H1 (cell line): ENCODE results near the gene MYOT. TPM values are rescaled to one million over a fixed set of nuclear protein-coding genes. Genes with fewer than 3 reads are reported as not detected.

ENCODE experiments used
- CTBP2 ChIP-seq: IDR thresholded peaks from 2 replicates; pipeline ENCODE4 v1.7.0; 2011; ENCODE audit warnings: borderline replicate concordance, mild to moderate bottlenecking, moderate library complexity, mixed read lengths, low read length; ENCODE audit not compliant: insufficient read depth, insufficient read length
- MAFK ChIP-seq: IDR thresholded peaks from 2 replicates; pipeline ENCODE4 v1.6.1; 2012; ENCODE audit warnings: low read depth, mild to moderate bottlenecking, improper control_type of control experiment, low read length
- ZNF274 ChIP-seq: IDR thresholded peaks from 2 replicates; pipeline ENCODE4 v1.7.0; 2012; ENCODE audit warnings: low read length, borderline replicate concordance; ENCODE audit errors: extremely low read depth
- polyA plus RNA-seq, 7 experiments: library from polyadenylated mRNA; depleted of rRNA in 3 of 7; stranded (reverse) in 5 of 7; unstranded in 2 of 7; fragments of >200 nt in 5 of 7; fragments of 200-250 nt in 2 of 7; gene quantifications; 1 replicate in 5 of 7; 2 replicates in 1 of 7; 4 replicates in 1 of 7; pipeline versions ENCODE4 v1.2.1 to v1.2.3, GENCODE V29; 2011 to 2013; ENCODE audit warnings: missing spikeins in 2 of 7, mixed read lengths in 2 of 7
- total RNA-seq: library from RNA; stranded (reverse); fragmentation: NEBNext Ultra II Directional; extraction: Animal tissue kit (Norgen Biotek cat#: 25700); gene quantifications from 2 replicates; pipeline ENCODE4 v1.2.1, GENCODE V29; 2021

MYOT gene
- total and polyA plus RNA-seq, 2 of the 8 experiments (the other 6 are each of a cell fraction or from before 2014, with no cell fraction given): not detected

DNA sequence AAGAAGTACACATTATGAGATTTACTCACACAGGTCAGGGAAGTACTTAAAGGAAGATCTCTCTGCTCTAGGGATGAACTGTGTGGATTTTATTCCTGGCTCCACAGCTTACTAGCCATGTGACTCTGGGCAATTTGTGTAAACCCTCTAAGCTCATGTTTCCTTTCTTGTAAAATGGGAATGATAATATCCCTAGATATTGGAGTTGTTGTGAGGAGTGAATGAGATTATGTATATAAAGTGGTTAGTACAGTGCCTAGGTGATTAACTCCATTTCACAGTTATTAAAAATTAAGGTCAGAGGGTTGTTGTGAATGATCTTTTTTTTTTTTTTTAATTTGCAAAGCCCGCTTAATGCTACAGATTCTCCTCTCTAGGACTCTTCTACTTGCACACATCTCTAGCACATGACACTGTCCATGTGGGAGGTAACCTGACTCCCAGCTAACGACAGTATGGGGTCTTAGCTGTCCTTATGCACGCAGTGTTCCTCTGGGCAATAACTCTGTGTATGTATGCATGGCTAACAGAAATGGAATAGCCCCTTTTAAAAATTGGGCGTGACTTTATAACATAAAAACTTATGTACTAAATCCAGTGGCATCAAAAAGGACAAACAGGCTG, 23.9 kb upstream of the MYOT start (continued):
- TF ChIP-seq CTBP2 (no peak), ZNF274 (no peak), MAFK (no peak)
